Endothelial cell of hepatic sinusoid (primary cell): ENCODE measurements around the gene FAM72A.
"Not testable (repeated sequence)": the region's sequence is repeated elsewhere in the genome, so short reads cannot be mapped to it uniquely, and the experiment has no call there.

Source experiments
- in situ Hi-C: cut with HindIII; loops from 2 replicates; pipeline ENCODE4 v1.10.0; 2017; ENCODE audit warnings: low sequenced_read_pairs

Gene FAM72A

DNA sequence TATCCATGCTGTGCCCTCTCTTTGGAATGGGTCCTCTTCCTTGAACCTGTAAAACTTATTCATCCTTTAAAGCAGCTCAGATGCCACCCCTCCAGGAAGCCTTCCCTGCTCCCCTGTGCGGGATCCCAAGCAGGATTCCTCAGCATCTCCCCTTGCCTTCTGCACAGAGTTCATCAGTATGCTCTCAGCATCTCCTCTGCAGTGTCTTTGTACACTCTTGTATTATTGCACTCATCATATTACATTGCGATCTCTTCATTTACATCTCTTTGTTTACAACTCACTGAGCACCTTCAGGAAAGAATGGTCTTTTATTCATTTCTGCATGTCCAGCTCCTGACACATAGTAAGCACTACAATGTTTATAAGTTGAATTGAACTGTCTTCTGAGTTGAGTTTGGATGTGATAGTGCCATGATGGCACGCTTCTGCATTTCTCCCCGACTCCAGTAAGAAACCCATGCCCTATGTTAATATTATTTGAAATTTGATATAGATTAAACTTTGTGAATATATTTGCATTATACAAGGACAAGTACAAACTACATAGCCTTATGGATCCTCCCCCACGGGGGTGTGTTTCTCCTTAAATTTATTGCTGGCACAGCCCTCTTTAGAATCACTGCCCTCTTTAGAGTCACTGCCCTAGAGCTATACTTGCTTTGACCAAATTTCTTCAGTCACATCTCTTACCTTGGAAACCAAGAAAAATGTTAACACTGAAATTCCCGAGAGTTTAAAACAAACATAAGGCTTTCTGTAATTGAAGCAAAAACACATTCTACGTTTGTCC lies 13.2 kb upstream of the FAM72A start:
- in situ Hi-C loops, result not testable (repeated sequence)

DNA sequence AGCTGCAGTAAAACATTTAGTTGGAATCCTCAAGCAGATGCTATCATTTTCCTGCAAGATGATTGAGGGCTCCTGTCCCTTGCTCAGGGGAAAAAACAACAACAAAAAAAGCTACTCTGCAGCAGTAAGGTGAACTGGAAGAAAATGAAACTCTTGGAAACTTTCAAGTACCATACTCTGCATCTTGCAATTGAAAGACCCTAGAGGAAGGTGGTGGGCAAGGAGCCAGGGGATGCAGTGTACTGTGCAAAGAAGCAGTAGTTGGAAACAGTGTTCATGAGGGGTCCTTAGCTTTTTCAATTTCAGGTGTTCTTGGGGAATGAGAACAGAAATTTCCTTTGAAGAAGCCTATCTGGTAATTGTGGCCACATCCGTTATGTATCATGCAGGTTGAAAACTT lies 8.2 kb upstream of the FAM72A start:
- in situ Hi-C loops, result not testable (repeated sequence)

GRCh38 chr1:206205569-206205968 lies 2.9 kb upstream of the FAM72A start:
- in situ Hi-C loops, result not testable (repeated sequence)

- in situ Hi-C loops, result not testable (repeated sequence)
These were observed 2.2 kb upstream of the FAM72A start for GRCh38 chr1:206204871-206205270.

- in situ Hi-C loops, result not testable (repeated sequence)
These were observed 1.5 kb upstream of the FAM72A start for GRCh38 chr1:206204159-206204511.

DNA sequence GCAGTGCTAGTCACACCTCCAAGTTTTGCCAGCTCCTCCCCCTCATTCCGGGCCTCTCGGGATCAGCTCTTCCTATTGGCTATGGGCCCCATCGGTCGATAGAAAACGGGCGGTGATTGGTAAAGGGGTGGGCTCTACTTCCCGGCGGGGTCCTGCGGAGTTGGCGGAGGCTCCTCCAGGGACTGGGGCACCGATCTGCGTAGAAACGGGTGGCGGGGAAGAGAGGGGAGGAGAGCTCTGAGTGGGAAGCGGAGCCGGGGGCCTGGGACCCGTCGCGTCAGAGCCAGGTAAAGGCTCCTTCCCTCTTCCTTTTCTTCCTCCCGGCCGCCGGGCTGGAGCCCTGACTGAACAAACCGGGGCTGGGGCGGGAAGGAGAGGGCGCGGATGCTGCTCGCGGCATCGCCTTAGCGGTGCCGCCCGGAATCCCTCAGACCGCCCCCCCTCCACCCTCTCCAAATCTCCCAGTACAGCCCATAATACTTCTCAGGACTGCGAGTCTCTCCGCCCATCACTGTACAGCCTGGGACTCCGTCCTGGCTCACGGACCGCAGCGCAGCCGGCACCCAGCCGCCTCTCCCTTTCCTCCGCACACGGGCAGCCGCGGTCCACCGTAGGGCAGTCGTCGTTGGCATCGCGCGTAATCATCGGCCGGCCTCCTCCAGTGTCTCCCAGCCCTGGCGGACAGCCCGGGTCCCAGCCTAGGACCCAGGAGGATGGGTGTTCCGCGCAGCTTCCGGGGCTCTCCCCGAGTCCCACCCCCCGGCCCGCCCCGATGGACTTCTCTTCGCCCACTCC lies 922 bp upstream of the FAM72A start, which contains the start of gene SRGAP2:
SRGAP2 (plus strand) TSS at position 178 of the 795 bp plus-strand sequence. CDS start 2,430 bp downstream, outside the sequence.
- in situ Hi-C loops, result not testable (repeated sequence)

DNA sequence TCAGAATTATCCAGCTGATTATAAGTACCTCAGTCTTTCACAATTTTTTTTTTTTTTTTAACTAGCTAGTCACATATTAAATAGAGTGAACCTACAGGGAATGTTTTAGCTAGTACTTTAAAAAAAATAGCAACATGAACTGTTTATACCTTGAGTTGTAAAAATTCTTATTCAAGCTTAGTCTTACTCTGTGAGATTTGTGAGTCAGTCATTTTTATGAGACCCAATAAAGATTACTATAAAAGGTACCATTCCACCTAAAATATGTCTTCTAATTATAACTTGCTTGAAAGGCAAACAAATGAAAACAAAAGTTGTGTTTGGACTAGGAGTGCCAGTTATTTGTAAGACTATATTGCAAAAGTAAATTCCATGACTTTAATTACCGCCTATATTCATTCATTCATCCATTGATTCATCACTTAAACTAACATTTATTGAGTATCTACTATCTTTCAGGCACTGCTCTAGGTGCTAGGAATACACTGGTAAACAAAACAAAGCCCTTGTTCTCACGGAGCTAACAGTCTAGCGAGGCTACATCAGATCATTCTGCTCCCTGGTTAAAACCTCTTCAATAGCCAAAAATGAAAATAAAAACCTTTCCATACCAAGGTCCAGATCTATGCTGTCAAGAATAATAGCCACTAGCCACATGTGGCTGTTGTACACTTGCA lies 5.8 kb downstream of the FAM72A start:
- in situ Hi-C loops, result not testable (repeated sequence)

DNA sequence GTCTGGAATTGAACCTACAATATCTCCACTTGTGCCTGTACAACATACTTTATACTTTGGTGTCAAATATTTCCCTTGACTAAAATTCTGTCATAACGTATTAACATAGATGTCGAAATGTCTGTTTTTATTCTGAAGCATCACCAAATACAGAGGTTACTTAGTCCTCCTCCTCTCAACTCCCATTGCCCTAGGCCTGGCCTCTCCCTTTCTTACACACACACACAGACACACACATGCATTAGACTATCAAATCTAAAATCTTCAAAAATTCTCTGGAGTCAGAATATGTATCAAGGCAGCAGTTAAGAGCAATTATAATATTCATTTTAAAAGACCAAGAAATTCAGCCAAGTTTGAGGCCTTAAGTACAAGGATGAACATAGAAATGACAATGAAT lies 7.5 kb downstream of the FAM72A start:
- in situ Hi-C loops, result not testable (repeated sequence)

DNA sequence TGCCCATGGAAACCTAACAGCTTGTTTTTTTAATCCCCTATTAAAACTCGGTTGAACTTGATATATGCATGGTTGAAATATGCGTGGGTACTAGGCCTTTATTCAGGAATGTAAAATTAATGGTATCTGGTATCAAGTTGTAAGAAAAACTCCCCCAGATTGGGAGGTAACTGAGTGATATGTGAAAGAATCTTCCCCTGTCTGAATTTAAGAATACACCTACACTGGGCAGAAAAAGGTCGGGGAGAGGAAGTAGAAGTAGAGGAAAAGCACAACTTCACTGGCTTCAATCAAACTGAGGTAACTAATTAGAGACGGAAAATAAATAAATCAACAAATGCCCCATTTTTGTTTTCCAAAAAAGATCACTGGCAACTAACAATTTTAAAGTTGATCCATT lies 15.8 kb downstream of the FAM72A start:
- in situ Hi-C loops, result not testable (repeated sequence)

GRCh38 chr1:206185778-206186177 lies 16.9 kb downstream of the FAM72A start:
- in situ Hi-C loops, result not testable (repeated sequence)

GRCh38 chr1:206183788-206184187 lies 18.9 kb downstream of the FAM72A start:
- in situ Hi-C loops, result not testable (repeated sequence)

DNA sequence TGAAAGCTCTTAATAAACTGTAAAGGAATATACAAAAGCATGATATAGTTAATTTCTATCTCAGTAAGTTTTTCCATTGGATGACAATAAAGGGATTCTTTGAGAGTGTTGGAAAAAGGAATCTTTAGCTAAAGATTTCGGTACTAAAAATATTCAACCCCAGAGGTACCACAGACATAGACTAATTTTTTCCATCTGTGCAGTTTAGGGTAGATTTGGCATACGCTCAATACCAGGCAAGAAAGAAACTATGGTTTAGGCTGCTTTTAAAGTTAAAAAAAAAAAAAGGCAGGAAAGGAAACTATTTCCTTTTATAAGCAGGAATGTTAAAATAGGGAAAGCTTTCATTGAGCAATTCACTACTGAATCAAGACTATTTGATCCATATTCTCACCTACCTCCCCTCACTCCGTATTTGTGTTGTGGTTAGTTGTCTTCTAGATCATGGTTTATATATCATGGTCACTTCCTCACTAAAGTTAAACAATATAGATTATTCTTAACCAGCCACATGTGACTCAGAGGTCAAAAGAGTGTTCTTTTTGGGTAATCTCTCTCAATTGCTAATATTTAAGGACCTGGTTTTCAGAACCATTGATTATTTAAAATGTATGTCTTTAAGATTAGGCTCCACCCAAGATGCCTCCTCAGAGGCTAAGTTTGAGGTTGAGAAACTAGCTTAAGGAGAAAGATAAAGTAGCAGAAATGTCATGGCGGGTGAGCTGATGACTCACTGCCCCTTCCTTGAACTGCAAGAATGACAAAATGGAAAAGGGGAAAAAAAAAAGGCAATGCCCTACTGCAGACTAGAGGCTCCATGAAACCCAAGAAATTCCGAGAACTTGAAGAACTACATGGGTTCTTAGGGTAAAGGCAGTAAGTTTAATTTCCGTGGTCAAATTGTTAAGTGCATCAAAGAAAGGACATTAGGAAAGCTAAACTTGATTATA lies 20.0 kb downstream of the FAM72A start:
- in situ Hi-C loops, result not testable (repeated sequence)

GRCh38 chr1:206179666-206180065 lies 23.0 kb downstream of the FAM72A start:
- in situ Hi-C loops, result not testable (repeated sequence)

DNA sequence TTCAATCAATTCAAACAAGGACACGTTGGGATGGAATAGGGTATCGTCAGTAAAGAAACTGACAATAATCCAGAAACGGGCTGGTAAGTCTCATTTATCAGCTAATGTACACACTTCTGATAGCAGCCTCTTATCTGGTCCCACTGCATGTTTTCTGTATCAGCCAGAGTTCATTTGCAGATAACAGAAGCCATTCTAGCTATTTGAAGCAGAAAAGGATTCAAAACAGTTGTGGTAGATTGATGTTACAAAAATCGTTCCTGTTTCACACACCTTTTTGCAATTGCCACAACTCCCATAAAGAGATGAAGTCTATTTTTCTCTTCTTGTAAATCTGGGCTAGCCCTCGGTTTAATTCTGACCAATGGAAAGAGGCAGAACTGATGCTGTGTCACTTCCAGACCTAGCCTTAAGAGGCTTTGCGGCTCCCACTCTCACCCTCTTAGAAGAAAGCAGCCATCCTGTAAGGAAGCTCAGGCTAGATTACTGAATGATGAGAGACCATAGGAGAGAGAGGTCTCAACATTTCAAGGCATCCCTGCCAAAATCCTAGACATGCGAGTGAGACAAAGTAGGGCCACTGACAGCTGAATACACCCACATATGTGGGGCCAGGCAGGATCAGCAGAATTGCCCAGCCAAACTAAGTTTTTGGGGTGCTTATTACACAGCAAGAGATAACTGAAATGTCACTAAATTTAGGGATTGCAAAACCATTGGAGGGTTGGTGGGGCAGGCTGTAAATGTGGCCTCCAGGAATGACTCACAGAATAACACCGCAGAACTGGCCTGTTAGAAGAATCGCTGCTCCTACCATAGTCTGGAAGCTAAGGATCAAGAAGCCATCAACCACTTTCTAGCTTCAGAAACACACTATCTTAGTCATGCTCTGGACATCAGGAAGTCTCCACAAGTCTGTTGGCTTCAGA lies 24.3 kb downstream of the FAM72A start:
- in situ Hi-C loops, result not testable (repeated sequence)

DNA sequence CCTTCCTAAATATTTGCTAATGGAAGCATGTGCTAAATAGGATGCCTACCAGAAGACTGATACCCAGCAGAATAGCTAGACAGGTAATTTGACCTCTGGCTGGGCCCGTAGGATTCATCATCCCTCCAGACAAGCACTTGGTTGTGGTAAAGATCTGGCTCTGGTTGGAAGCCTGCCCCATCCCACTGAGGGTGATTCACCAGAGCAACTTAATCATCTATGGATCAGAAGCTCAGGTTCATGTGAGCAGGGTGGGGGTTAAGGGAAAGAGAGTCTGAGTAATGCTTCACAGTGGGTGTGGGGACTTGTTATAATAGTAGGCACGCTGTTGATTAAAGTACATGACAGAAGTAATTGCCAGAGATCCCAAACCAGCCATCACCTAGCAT lies 26.5 kb downstream of the FAM72A start:
- in situ Hi-C loops, result not testable (repeated sequence)

DNA sequence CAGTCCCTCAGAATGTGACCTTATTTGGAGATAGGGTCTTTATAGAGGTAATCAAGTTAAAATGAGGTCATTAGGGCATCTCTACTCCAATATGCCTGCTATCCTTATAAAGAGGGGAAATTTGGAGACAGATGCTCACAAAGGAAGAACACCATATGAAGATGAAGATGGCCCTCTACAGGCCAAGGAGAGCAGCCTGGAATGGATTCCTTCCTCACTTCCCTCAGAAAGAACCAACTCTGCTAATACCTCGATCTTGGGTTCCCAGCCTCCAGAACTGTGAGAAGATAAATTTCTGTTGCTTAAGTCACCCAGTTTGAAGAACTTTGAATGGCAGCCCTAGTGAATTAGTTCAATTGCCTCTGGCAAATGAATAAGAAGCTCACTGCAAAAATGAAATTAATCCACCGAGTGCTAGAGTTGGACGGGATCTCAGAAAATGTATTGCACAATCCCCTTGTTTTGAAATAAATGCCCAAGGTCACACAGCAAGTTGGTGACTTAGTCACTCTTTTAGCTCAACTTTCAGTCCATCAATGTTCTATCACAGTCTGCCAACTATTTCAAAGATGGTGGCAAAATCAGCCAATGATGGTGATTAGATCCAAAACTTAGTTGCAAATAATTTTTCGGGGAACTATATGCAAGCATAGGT lies 27.1 kb downstream of the FAM72A start:
- in situ Hi-C loops, result not testable (repeated sequence)

- in situ Hi-C loops, result not testable (repeated sequence)
These were observed 28.3 kb downstream of the FAM72A start for GRCh38 chr1:206174182-206174868.

DNA sequence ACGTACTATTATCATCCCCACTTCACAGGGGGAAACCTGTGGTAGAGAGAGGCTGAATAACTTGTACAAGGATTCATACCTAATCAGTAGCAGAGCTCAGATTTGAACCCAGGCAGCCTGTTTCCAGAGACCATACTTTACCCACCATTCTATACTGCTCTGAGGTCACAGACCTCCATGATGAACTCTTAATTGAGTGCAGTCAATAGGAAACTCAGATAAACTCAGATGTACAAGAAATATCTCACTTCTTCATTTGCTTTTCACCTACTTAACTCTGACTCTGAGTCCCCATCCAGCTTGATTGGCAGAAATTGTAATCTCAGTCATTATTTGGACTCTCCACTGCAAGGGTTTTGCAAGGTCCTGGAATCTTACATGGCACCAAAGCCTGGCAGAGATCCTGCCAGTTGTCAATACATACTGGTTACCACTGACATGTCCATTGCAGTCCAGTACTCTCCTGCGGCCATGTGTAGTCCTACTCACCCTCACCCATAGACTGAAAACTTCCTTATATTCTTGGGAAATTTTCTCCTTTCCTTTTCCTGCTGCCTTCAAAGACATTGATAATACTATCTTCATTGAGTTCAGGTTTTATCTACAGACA lies 29.4 kb downstream of the FAM72A start:
- in situ Hi-C loops, result not testable (repeated sequence)
